Gastrocnemius medialis (tissue), 4 donors: ENCODE data around the gene BCL2L13. TPM values are rescaled to one million over a fixed set of nuclear protein-coding genes. Genes with fewer than 3 reads are reported as not detected.

ENCODE experiments used
- ATAC-seq, 2 donors: fragments of 150-250 bp; one replicate each; pipeline ENCODE4 v1.9.1; 2016
- DNase-seq, 2 donors: peaks; one replicate each; pipeline ENCODE4 v3.0.0-alpha.2; 2019
- H3K27ac ChIP-seq, 4 donors: fragments of 200-600 bp; sonication (generic); 1 replicate in 1 of 4; 2 replicates in 3 of 4; pipeline ENCODE4 v1.5.1; 2016 to 2018; ENCODE audit warnings: mild to moderate bottlenecking in 2 of 4, moderate library complexity in 1 of 4
- H3K27me3 ChIP-seq, 3 donors: fragments of 200-600 bp; sonication (generic) in 2 of 3; 1 replicate in 1 of 3; 2 replicates in 2 of 3; pipeline versions ENCODE4 v1.5.1 to v1.6.0; 2016 to 2019; ENCODE audit warnings: mild to moderate bottlenecking in 1 of 3, moderate library complexity in 1 of 3
- H3K36me3 ChIP-seq, 2 donors: fragments of 200-600 bp; sonication (generic) in 1 of 2; one replicate each; pipeline ENCODE4 v1.5.1; 2017 to 2018
- H3K4me1 ChIP-seq, 2 donors: fragments of 200-600 bp; sonication (generic) in 1 of 2; one replicate each; pipeline ENCODE4 v1.5.1; 2016 to 2017; ENCODE audit warnings: mild to moderate bottlenecking in 2 of 2
- H3K4me3 ChIP-seq, 4 donors: fragments of 200-600 bp; sonication (generic) in 3 of 4; 1 replicate in 1 of 4; 2 replicates in 3 of 4; pipeline ENCODE4 v1.5.1; 2016 to 2019; ENCODE audit warnings: mild to moderate bottlenecking in 2 of 4
- H3K9me3 ChIP-seq, 3 donors: fragments of 200-600 bp; sonication (generic) in 2 of 3; 1 replicate in 1 of 3; 2 replicates in 2 of 3; pipeline ENCODE4 v1.5.1; 2016 to 2019
- CTCF ChIP-seq, 5 experiments: fragments of 450-650 bp in 3 of 5; fragments of 200-600 bp in 2 of 5; sonication (generic) in 2 of 5; IDR thresholded peaks in 4 of 5; conservative IDR thresholded peaks in 1 of 5; 1 replicate in 4 of 5; 2 replicates in 1 of 5; pipeline ENCODE4 v1.5.1; 2016 to 2019; ENCODE audit warnings: antibody characterized with exemption in 5 of 5, mild to moderate bottlenecking in 3 of 5, moderate library complexity in 3 of 5
- POLR2A ChIP-seq, 2 donors: fragments of 450-650 bp; IDR thresholded peaks; one replicate each; pipeline ENCODE4 v1.6.1; 2017; ENCODE audit warnings: antibody characterized with exemption in 2 of 2, mild to moderate bottlenecking in 2 of 2, moderate library complexity in 2 of 2
- in situ Hi-C, 4 donors: fragments of 200-750 bp; cut with MboI; loops; one replicate each; pipeline versions ENCODE4 v1.15.0 to v1.8.0; 2017; ENCODE audit warnings: low sequenced_read_pairs in 4 of 4
- intact Hi-C: fragments of 100-400 bp; cut with DNase I; formaldehyde crosslinking; loops from one replicate; pipeline ENCODE4 v1.15.1; 2023; ENCODE audit warnings: low total_unique reads
- total RNA-seq, 4 donors: library from RNA; depleted of rRNA; stranded (reverse); fragments of >200 nt; gene quantifications; one replicate each; pipeline versions ENCODE4 v1.1.0 to v1.2.3, GENCODE V29; 2016

Gene BCL2L13
- total RNA-seq, 4 donors from 2014 or later = 162 to 310 (median 231) TPM

DNA sequence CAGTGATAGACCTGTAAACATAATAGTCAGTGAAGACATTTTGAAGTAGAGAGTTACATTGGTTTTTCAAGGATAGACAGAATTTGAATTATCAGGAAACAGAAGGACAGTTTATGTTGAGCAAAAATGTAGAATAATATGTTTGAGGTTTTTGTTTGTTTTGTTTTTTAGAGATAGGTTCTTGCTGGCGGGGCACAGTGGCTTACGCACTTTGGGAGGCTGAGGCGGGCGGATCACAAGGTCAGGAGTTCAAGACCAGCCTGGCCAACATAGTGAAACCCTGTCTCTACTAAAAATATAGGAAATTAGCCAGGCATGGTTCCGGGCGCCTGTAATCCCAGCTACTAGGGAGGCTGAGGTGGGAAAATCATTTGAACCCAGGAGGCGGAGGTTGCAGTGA is 35.6 kb downstream of the BCL2L13 start:
- H3K36me3 ChIP-seq = peaks cover 0 to 6% of the 10 kb centered on the region in 2 donors
- DNase-seq (no peak), ATAC-seq (no peak)
- H3K9me3 ChIP-seq = no peaks in the 10 kb centered on the region
- intact Hi-C loops (loop anchor here (5.0 kb wide), 1 partner anchor 102 kb away; no protein-coding TSS in a partner anchor), in situ Hi-C loops (no loop called here)
- no peak overlapping the region for H3K4me3 ChIP-seq
- H3K27me3 ChIP-seq = no peaks in the 10 kb centered on the region
- H3K27ac ChIP-seq = peak overlapping the region; percentile 83 to 94 (median 88)
- H3K4me1 ChIP-seq = peaks cover 13 to 36% of the 10 kb centered on the region in 2 donors
- no peak for TF ChIP-seq CTCF (IDR thresholded peaks at IDR 0.05 in 4 of 5, conservative IDR thresholded peaks at IDR 0.05 in 1 of 5)
- TF ChIP-seq POLR2A (IDR thresholded peaks at IDR 0.05) = no peak

DNA sequence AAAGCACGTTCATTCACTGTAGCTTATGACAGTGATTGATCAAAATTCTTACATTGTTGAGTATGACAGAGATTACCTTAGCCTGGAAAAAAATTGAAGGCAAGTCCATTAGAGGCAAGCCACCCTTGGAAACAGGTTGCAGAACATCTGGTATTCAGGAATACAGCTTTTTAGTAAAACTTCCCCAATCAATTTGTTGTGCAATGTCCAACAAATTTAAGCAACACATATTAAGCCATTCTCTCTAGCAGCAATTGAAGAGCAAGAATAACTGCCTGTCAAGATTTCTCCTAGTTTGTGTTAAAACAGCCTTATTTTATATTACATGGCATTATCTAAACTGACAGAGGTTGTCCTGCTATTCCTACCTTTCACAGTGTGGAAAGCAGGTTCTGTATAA is 37.0 kb downstream of the BCL2L13 start:
- TF ChIP-seq CTCF (IDR thresholded peaks at IDR 0.05 in 4 of 5, conservative IDR thresholded peaks at IDR 0.05 in 1 of 5) (no peak), POLR2A (IDR thresholded peaks at IDR 0.05) (no peak)
- H3K27me3 ChIP-seq = no peaks in the 10 kb centered on the region
- H3K27ac ChIP-seq = peak overlapping the region in 2 of 4 donors; percentile 1 to 19
- peaks cover 13 to 41% of the 10 kb centered on the region in 2 donors for H3K4me1 ChIP-seq
- no peaks in the 10 kb centered on the region for H3K9me3 ChIP-seq
- no peak overlapping the region for H3K4me3 ChIP-seq
- ATAC-seq (no peak), DNase-seq (no peak)
- in situ Hi-C loops = no loop called here
- intact Hi-C loops = no loop called here
- H3K36me3 ChIP-seq = peaks cover 0 to 4% of the 10 kb centered on the region in 2 donors

DNA sequence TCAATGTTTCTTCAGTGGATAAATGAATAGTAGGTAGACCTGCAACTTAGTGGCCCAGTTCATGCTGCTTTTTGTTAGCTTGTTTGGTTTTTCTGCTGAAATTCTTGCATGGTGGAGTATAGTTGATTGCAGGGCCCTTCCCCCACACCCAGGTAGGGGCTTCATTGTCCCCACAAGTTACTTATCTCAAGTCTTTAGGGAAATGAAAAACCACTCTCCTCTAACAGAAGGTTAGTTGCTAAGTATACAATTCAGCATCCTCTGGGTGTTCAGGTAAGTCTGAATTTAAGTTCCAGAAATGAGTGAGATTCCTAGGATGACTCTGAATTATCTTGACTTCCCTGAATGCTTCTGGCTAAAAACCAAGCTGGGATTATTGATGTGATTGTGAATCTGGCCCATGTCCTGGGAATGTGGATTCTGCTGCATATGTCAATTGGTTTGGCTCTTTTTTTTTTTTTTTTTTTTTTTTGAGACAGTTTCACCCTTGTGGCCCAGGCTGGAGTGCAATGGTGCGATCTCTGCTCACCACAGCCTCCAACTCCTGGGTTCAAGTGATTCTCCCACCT is 40.3 kb downstream of the BCL2L13 start:
- Histone ChIP-seq H3K4me3 (no peak overlapping the region), H3K9me3 (no peaks in the 10 kb centered on the region), H3K27ac (peak overlapping the region in 1 of 4 donors; percentile 12), H3K36me3 (peaks cover 0 to 10% of the 10 kb centered on the region in 2 donors), H3K4me1 (peaks cover 2 to 22% of the 10 kb centered on the region in 2 donors), H3K27me3 (no peaks in the 10 kb centered on the region)
- TF ChIP-seq POLR2A (IDR thresholded peaks at IDR 0.05) (no peak), CTCF (IDR thresholded peaks at IDR 0.05 in 4 of 5, conservative IDR thresholded peaks at IDR 0.05 in 1 of 5) (no peak)
- in situ Hi-C loops (no loop called here), intact Hi-C loops (no loop called here)
- ATAC-seq = no peak
- no peak for DNase-seq

- no peak for TF ChIP-seq CTCF (IDR thresholded peaks at IDR 0.05 in 4 of 5, conservative IDR thresholded peaks at IDR 0.05 in 1 of 5)
- TF ChIP-seq POLR2A (IDR thresholded peaks at IDR 0.05) = no peak
- intact Hi-C loops = no loop called here
These were observed 45.7 kb downstream of the BCL2L13 start for GRCh38 chr22:17684245-17684644.

DNA sequence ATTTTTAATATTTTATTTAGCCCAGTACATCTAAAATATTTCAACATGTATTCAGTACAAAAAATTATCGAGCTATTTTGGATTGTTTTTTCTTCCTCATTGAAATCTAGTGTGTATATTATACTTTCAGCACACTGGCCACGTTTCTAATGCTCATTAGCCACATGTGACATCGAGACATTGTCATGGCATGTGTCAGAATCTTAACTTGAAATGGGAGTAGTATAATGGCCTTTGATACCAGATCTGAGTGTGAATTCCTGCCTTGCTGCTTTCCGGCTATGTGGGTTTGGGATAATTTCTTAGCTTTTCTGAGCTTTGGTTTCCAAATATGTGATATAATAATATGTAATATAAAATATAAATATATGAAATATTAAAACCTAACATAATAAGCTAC is 54.3 kb downstream of the BCL2L13 start:
- in situ Hi-C loops = no loop called here
- TF ChIP-seq POLR2A (IDR thresholded peaks at IDR 0.05) (no peak), CTCF (IDR thresholded peaks at IDR 0.05 in 4 of 5, conservative IDR thresholded peaks at IDR 0.05 in 1 of 5) (no peak)
- intact Hi-C loops = no loop called here
- no peak for DNase-seq
- H3K4me3 ChIP-seq = no peak overlapping the region
- no peaks in the 10 kb centered on the region for H3K27me3 ChIP-seq
- peak; percentile 87 to 91 for ATAC-seq
- no peaks in the 10 kb centered on the region for H3K9me3 ChIP-seq
- H3K36me3 ChIP-seq = peaks cover 0 to 22% of the 10 kb centered on the region in 2 donors
- H3K27ac ChIP-seq = peak overlapping the region; percentile 31 to 53 (median 47)
- no peaks in the 10 kb centered on the region for H3K4me1 ChIP-seq

More at GRCh38 chr22:17684245-17684644, 45.7 kb downstream of the BCL2L13 start:
- H3K27ac ChIP-seq = no peak overlapping the region
- in situ Hi-C loops = no loop called here
- H3K4me1 ChIP-seq = peaks cover 0 to 5% of the 10 kb centered on the region in 2 donors
- no peaks in the 10 kb centered on the region for H3K9me3 ChIP-seq
- H3K27me3 ChIP-seq = no peaks in the 10 kb centered on the region
- no peak overlapping the region for H3K4me3 ChIP-seq
- peaks cover 0 to 30% of the 10 kb centered on the region in 2 donors for H3K36me3 ChIP-seq
- DNase-seq = no peak
- ATAC-seq = no peak
